Measurements from ENCODE around the gene GGACT. TPM values are rescaled to one million over a fixed set of nuclear protein-coding genes. Genes with fewer than 3 reads are reported as not detected.

The GGACT gene
- total and polyA plus RNA-seq, 2 of the 8 experiments (the other 6 are each of a cell fraction or from before 2014, with no cell fraction given): 1.1 to 1.5 TPM

GRCh38 chr13:100483841-100484381, 104.7 kb downstream of the GGACT start (continued):
- TF ChIP-seq KDM5A (IDR thresholded peaks at IDR 0.05; ENCODE audit: low read length) (no peak), HDAC2 (IDR thresholded peaks at IDR 0.05; ENCODE audit: borderline replicate concordance in 1 of 2, low read depth in 2 of 2, low read length in 2 of 2) (no peak)

All from H1 (cell line).